HepG2 (cell line): ENCODE results near the gene ANKHD1. TPM values are rescaled to one million over a fixed set of nuclear protein-coding genes. Genes with fewer than 3 reads are reported as not detected.

Experiments
- GATAD2A ChIP-seq: IDR thresholded peaks from 2 replicates; pipeline ENCODE4 v1.6.1; 2016
- GFI1 ChIP-seq: sonication (generic); formaldehyde crosslinking; IDR thresholded peaks from 2 replicates; pipeline ENCODE4 v1.5.0; 2020; ENCODE audit warnings: missing genetic modification reagents, mild to moderate bottlenecking, borderline replicate concordance
- HOXA3 ChIP-seq: sonication (generic); formaldehyde crosslinking; IDR thresholded peaks from 2 replicates; pipeline ENCODE4 v1.5.0; 2020; ENCODE audit warnings: missing genetic modification reagents
- RXRA ChIP-seq: sonication (generic); formaldehyde crosslinking; IDR thresholded peaks from 2 replicates; pipeline ENCODE4 v1.5.1; 2020; ENCODE audit warnings: missing genetic modification reagents
- SALL2 ChIP-seq: sonication (generic); formaldehyde crosslinking; IDR thresholded peaks from 2 replicates; pipeline ENCODE4 v1.8.1; 2023; ENCODE audit warnings: mild to moderate bottlenecking, missing genetic modification reagents, inconsistent platforms
- ZBTB21 ChIP-seq: sonication (generic); formaldehyde crosslinking; IDR thresholded peaks from 2 replicates; pipeline ENCODE4 v1.4.0; 2020; ENCODE audit warnings: missing genetic modification reagents
- ZNF430 ChIP-seq: sonication (generic); formaldehyde crosslinking; IDR thresholded peaks from 2 replicates; pipeline ENCODE4 v1.9.0; 2021; ENCODE audit warnings: mild to moderate bottlenecking, missing genetic modification reagents
- polyA plus RNA-seq, 8 experiments: library from polyadenylated mRNA; depleted of rRNA in 3 of 8; stranded (reverse) in 7 of 8; unstranded in 1 of 8; fragments of >200 nt; fragmentation: Illumina TruSeq in 4 of 8; extraction: Trizol in 4 of 8; gene quantifications; 2 replicates each; pipeline versions ENCODE4 v1.2.1 to v1.2.3, GENCODE V29; 2011 to 2016; ENCODE audit warnings: low read depth in 4 of 8, missing spikeins in 1 of 8, mixed read lengths in 1 of 8; ENCODE audit not compliant: insufficient read depth in 1 of 8
- total RNA-seq, 5 experiments: library from RNA; depleted of rRNA; stranded (reverse); fragments of >200 nt; fragmentation: Illumina TruSeq; extraction: Trizol; gene quantifications; 2 replicates each; pipeline ENCODE4 v1.2.3, GENCODE V29; 2016; ENCODE audit warnings: low read depth in 1 of 5
- TF ChIP-seq, protein P1 (sequence below): sonication (generic); formaldehyde crosslinking; IDR thresholded peaks from 2 replicates; pipeline ENCODE4 v1.8.0; 2022; ENCODE audit warnings: mild to moderate bottlenecking, missing genetic modification reagents; ENCODE audit not compliant: insufficient replicate concordance
- TF ChIP-seq, protein P2 (sequence below): sonication (generic); formaldehyde crosslinking; IDR thresholded peaks from 2 replicates; pipeline ENCODE4 v1.8.1; 2023; ENCODE audit warnings: mild to moderate bottlenecking, missing genetic modification reagents
- TF ChIP-seq, protein P3 (sequence below): sonication (generic); formaldehyde crosslinking; IDR thresholded peaks from 2 replicates; pipeline ENCODE4 v1.4.0; 2020; ENCODE audit warnings: missing genetic modification reagents, borderline replicate concordance
- TF ChIP-seq, protein P4 (sequence below): sonication (generic); formaldehyde crosslinking; IDR thresholded peaks from 2 replicates; pipeline ENCODE4 v1.9.0; 2022; ENCODE audit warnings: missing genetic modification reagents, mild to moderate bottlenecking, borderline replicate concordance
- TF ChIP-seq, protein P5 (sequence below): fragments of 450-650 bp; IDR thresholded peaks from 2 replicates; pipeline ENCODE4 v1.6.1; 2016
- TF ChIP-seq, protein P6 (sequence below): IDR thresholded peaks from 2 replicates; pipeline ENCODE4 v1.6.1; 2018; ENCODE audit warnings: missing genetic modification reagents

Gene ANKHD1
- total and polyA plus RNA-seq, 2 of the 13 experiments (the other 11 are each of a cell fraction or from before 2014, with no cell fraction given), result 69.9 to 82.0 TPM

DNA sequence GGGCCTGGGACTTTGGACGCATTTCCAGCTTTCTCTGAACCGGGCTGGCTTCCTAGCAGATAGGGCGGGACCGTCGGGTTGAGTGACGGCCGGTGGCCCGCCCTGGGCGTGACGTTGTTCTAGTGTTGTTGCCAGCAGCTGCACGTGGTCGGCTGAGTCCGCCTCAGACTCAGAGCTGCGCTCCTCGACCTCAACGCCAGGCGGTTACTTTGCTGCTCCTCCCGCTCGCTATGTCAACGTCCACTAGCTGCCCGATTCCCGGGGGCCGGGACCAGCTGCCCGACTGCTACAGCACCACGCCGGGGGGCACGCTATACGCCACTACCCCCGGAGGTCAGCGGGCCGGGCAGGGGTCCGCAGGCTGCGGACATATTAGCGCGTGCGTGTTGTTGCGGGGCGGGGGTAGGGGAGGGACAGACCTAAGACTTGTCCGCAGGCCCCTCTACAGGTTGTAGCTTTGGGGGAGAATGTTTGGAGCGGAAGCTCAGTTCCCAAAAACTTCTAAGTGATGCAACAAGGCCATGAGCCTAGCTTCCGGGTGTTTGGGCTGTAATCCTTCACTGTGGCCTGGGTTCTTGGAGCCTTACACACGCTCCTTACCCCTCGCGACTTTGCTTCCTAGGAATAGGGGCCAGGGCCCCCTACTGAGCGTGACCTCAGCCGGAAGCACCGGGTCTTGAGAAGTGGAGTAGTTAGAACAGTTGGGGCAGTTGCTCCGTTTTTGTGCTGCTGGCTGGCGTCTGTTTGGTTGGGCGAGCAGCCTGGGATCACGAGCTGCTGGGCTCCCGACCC, 146.1 kb downstream of the ANKHD1 start, which contains the start of gene EIF4EBP3 (continued):
- TF ChIP-seq, protein P1, sequence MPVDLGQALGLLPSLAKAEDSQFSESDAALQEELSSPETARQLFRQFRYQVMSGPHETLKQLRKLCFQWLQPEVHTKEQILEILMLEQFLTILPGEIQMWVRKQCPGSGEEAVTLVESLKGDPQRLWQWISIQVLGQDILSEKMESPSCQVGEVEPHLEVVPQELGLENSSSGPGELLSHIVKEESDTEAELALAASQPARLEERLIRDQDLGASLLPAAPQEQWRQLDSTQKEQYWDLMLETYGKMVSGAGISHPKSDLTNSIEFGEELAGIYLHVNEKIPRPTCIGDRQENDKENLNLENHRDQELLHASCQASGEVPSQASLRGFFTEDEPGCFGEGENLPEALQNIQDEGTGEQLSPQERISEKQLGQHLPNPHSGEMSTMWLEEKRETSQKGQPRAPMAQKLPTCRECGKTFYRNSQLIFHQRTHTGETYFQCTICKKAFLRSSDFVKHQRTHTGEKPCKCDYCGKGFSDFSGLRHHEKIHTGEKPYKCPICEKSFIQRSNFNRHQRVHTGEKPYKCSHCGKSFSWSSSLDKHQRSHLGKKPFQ (CRISPR knock-in tag), result peak; percentile 8
- TF ChIP-seq, protein P2, sequence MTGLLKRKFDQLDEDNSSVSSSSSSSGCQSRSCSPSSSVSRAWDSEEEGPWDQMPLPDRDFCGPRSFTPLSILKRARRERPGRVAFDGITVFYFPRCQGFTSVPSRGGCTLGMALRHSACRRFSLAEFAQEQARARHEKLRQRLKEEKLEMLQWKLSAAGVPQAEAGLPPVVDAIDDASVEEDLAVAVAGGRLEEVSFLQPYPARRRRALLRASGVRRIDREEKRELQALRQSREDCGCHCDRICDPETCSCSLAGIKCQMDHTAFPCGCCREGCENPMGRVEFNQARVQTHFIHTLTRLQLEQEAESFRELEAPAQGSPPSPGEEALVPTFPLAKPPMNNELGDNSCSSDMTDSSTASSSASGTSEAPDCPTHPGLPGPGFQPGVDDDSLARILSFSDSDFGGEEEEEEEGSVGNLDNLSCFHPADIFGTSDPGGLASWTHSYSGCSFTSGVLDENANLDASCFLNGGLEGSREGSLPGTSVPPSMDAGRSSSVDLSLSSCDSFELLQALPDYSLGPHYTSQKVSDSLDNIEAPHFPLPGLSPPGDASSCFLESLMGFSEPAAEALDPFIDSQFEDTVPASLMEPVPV, result peak; percentile 82
- no peak for TF ChIP-seq ZNF430 (CRISPR knock-in tag)
- TF ChIP-seq GATAD2A (CRISPR knock-in tag), result peak; percentile 13; the same call in 1 of the 2 replicates
- TF ChIP-seq, protein P3, sequence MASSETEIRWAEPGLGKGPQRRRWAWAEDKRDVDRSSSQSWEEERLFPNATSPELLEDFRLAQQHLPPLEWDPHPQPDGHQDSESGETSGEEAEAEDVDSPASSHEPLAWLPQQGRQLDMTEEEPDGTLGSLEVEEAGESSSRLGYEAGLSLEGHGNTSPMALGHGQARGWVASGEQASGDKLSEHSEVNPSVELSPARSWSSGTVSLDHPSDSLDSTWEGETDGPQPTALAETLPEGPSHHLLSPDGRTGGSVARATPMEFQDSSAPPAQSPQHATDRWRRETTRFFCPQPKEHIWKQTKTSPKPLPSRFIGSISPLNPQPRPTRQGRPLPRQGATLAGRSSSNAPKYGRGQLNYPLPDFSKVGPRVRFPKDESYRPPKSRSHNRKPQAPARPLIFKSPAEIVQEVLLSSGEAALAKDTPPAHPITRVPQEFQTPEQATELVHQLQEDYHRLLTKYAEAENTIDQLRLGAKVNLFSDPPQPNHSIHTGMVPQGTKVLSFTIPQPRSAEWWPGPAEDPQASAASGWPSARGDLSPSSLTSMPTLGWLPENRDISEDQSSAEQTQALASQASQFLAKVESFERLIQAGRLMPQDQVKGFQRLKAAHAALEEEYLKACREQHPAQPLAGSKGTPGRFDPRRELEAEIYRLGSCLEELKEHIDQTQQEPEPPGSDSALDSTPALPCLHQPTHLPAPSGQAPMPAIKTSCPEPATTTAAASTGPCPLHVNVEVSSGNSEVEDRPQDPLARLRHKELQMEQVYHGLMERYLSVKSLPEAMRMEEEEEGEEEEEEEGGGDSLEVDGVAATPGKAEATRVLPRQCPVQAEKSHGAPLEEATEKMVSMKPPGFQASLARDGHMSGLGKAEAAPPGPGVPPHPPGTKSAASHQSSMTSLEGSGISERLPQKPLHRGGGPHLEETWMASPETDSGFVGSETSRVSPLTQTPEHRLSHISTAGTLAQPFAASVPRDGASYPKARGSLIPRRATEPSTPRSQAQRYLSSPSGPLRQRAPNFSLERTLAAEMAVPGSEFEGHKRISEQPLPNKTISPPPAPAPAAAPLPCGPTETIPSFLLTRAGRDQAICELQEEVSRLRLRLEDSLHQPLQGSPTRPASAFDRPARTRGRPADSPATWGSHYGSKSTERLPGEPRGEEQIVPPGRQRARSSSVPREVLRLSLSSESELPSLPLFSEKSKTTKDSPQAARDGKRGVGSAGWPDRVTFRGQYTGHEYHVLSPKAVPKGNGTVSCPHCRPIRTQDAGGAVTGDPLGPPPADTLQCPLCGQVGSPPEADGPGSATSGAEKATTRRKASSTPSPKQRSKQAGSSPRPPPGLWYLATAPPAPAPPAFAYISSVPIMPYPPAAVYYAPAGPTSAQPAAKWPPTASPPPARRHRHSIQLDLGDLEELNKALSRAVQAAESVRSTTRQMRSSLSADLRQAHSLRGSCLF (CRISPR knock-in tag), result no peak
- TF ChIP-seq HOXA3, result peak; percentile 83
- 0 out of 2 replicates have a peak, but pooled peaks have one; percentile 33 for TF ChIP-seq ZBTB21 (CRISPR knock-in tag)
- TF ChIP-seq GFI1 (CRISPR knock-in tag), result peak; percentile 70; the same call in 1 of the 2 replicates
- TF ChIP-seq, protein P4, sequence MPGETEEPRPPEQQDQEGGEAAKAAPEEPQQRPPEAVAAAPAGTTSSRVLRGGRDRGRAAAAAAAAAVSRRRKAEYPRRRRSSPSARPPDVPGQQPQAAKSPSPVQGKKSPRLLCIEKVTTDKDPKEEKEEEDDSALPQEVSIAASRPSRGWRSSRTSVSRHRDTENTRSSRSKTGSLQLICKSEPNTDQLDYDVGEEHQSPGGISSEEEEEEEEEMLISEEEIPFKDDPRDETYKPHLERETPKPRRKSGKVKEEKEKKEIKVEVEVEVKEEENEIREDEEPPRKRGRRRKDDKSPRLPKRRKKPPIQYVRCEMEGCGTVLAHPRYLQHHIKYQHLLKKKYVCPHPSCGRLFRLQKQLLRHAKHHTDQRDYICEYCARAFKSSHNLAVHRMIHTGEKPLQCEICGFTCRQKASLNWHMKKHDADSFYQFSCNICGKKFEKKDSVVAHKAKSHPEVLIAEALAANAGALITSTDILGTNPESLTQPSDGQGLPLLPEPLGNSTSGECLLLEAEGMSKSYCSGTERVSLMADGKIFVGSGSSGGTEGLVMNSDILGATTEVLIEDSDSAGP (CRISPR knock-in tag), result peak; percentile 79
- peak; percentile 11; the same call in 1 of the 2 replicates for TF ChIP-seq SALL2 (CRISPR knock-in tag)
- TF ChIP-seq RXRA (CRISPR knock-in tag), result 0 out of 2 replicates have a peak, but pooled peaks have one; percentile 26
- TF ChIP-seq, protein P5, sequence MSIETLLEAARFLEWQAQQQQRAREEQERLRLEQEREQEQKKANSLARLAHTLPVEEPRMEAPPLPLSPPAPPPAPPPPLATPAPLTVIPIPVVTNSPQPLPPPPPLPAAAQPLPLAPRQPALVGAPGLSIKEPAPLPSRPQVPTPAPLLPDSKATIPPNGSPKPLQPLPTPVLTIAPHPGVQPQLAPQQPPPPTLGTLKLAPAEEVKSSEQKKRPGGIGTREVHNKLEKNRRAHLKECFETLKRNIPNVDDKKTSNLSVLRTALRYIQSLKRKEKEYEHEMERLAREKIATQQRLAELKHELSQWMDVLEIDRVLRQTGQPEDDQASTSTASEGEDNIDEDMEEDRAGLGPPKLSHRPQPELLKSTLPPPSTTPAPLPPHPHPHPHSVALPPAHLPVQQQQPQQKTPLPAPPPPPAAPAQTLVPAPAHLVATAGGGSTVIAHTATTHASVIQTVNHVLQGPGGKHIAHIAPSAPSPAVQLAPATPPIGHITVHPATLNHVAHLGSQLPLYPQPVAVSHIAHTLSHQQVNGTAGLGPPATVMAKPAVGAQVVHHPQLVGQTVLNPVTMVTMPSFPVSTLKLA, result peak; percentile 99
- TF ChIP-seq, protein P6, sequence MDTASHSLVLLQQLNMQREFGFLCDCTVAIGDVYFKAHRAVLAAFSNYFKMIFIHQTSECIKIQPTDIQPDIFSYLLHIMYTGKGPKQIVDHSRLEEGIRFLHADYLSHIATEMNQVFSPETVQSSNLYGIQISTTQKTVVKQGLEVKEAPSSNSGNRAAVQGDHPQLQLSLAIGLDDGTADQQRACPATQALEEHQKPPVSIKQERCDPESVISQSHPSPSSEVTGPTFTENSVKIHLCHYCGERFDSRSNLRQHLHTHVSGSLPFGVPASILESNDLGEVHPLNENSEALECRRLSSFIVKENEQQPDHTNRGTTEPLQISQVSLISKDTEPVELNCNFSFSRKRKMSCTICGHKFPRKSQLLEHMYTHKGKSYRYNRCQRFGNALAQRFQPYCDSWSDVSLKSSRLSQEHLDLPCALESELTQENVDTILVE (CRISPR knock-in tag), result peak; percentile 50; the same call in 1 of the 2 replicates
